Activated T-cell treated with anti-CD3 and anti-CD28 coated beads, Interleukin-2, amount 50 U/mL, for 1 hour (primary cell): Measurements from ENCODE around the gene TMPRSS13.
"Not testable (repeated sequence)": the region's sequence is repeated elsewhere in the genome, so short reads cannot be mapped to it uniquely, and the experiment has no call there.

Experiments
- DNase-seq: peaks from one replicate; pipeline ENCODE4 v3.0.0-alpha.2; 2020

TMPRSS13 gene

DNA sequence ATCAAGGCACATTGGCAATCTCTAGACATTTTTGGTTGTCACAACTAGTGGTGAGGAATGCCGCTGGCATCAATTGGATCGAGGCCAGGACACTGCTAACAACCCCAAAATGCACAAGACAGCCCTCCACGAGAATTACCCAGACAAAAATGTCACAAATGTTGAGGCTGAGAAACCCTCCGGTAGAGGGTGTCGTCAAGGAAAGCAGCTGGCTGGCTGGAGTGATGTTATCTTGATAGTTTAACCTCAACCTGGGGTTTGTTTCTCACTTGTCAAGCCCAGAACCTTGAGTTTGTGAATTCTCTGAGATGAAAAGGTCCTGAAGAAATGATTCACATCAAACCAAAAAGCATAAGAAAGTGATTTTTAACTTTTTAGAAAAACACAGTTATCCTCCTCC is 21.1 kb upstream of the TMPRSS13 start:
- peak; percentile 66 for DNase-seq

DNA sequence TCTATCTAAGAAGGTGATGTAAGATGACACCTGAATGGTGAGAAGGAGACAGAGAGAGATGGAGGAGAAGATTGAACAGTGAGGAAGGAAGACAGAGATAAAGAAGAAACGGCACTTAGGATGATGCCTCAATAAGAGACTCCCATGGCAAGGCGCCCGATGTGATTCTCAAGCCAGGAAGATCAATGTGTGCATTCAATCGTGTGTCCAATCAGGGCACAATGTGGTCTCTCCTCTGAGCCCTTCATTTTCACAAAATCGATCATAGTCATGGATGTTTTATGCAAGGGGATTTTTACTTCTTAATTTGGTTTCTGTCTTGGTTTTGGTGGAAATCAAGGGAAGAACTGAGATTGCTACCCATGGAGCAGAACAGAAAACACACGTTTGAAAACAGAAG is 19.9 kb upstream of the TMPRSS13 start:
- DNase-seq, result no peak

DNA sequence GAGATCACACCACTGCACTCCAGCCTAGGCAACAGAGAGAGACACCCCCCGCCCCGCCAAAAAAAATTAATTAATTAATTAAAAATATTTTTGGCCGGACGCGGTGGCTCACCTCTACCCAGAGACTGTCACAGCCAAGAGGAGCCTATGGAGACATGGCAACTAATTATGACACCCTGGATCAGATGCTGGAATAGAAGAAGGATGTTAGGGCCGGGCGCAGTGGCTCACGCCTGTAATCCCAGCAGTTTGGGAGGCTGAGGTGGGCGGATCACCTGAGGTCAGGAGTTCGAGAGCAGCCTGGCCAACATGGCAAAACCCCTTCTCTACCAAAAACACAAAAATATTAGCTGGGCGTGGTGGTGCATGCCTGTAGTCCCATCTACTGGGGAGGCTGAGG is 19.3 kb upstream of the TMPRSS13 start:
- DNase-seq, result not testable (repeated sequence)

DNA sequence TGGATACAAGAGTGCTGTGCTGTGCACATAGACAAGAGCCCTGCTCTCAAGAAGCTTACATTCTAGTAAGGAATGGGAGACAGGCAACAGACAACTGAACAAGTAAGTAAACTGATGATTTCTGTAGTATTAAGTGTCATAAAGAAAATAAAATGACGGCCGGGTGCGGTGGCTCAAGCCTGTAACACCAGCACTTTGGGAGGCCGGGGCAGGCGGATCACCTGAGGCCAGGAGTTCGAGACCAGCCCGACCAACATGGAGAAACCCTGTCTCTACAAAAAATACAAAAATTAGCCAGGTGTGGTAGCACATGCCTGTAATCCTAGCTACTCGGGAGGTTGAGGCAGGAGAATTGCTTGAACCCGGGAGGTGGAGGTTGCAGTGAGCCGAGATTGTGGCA is 18.5 kb upstream of the TMPRSS13 start:
- DNase-seq, result not testable (repeated sequence)

DNA sequence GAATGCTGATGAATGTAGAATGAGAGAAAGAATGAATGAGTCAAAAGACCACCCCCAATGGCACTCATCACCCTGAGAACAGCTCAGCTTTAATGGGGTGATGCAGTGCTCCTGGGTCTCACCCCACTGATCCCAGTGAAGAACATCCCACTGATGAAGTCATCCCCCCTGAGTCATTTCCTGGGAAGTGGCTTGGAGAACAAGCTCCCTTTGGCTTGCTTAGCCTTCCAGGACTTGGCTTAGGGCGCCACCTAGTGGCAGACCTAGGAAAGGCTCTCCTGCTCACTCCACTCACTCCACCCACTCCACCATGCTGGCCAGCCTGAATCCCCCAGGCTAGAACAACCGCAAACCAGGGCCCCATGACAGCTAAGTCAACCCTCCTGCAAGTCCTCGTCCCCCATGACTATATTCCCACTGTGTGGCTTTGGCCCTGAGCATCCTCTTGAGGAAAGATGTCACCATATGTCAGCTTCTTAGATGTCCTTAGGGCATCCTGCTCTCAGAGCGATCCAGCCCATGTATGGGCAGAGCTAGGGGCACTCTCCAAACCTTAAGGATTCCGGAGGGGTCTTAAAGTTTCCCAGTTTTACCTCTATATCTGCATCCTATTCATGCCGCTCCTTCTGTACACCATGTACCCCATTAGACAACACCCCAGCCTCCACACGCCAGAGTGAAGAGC is 17.8 kb upstream of the TMPRSS13 start:
- peak; percentile 85 for DNase-seq

DNA sequence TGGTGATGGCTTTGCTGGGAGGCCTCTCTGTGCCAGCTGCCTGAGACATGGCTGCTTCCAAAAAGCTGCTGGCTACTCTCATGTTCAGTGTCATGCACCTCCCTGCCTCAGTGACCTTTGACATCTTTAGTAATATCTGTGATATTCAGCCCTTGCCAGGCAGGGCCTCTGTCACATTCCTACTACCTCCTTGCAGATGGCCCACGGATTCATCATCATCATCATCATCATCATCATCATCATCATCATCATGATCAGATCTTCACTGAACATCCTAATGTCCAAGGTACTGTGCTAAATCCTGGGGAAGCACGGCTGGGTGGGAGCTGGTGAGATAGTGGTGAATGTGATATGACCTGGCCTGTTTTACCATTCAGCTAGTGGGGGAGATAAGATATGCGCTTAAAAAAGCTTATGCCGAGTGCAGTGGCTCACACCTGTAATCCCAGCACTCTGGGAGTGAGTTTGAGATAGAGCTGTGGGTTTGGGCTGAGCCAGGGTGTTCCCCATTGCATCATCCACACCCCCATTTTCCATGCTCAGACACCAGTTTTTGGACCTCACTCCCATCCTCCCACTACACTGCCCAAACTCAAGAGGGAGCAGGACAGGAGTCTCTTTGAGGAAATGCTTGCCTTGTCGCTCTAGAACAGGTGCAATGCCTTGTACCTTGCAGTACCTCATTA is 17.1 kb upstream of the TMPRSS13 start:
- DNase-seq, result no peak

DNA sequence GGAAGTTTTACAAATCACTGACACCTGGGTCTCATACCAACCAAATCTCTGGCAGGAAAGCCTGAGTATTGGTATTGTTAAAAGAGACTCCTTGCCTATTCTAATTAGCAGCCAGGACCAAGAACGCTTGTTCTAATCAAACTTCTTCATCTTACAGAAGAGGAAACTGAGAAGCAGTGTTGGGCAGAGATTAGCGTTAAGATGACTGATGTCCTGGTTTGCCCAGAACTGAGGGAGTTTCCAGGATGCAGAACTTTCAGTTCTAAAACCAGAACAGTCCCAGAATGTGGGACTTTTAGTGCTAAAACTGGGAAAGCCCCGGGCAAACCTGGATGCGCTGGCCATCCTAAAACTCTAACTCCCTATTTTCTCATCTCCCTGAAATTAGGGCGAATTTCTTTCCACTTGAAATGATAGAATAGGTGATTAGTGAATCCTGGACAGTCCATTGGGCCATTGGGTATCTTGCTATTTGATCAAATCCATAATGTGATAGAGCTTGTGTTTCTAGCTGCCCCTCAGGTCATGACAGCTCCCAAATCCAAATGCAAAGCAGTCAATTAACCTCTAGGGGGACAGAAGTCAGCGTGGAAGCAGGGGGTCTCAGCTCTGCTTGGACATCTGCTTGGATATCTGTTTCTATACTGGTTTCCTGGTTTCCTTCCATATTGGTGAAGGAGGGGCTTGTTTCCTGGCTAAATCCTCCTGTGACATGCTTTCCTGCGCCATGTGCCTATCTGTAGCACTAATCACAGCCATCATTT is 16.0 kb upstream of the TMPRSS13 start:
- DNase-seq, result no peak

DNA sequence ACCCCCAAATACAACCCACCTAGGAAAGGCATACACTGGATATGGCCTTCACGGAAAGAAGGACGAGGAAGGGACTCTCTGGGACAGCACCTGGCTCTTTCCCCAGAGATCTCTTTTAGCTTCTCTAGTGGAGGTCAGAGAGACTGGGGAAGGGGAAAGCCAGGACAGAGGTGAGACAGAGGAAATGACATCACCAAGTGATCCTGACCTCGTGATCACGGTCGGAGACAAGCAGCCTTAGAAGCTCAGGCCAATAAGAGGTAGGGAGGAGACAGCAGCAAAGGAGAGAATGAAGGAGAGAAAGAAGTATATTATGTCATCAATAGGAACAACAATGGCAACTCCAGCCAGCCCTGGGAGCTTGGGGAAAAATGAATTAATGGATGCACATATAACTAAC is 15.4 kb upstream of the TMPRSS13 start:
- no peak for DNase-seq

DNA sequence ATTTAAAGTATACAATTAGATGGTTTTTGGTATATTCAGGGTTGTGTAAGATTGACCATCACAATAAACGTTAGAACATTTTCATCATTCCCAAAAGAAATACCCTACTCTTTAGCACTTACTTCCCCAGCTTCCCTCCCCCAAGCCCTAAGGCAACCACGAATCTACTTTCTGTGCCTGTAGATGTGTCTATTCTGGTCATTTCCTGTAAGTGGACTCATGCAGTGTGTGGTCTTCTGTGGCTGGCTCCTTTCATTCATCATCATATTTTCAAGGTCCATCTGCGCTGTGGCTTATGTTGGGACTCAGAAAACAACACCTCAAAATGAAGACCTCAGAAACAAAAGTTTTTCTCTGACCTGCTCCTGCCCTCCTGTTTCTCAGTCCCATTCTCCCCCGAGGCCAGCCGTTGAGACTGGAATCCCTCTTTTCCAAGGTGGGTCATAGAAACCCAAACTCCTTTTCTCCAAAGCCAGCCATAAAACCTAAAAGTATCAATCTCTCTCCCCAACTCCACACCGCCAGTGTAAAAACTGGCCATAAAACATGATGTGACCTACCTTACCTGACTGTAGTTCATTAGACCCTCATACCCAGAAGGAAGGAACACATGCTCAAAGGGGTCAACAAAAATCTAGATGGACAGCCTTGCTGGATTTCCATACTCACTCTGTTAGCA is 12.9 kb upstream of the TMPRSS13 start:
- DNase-seq, result no peak

DNA sequence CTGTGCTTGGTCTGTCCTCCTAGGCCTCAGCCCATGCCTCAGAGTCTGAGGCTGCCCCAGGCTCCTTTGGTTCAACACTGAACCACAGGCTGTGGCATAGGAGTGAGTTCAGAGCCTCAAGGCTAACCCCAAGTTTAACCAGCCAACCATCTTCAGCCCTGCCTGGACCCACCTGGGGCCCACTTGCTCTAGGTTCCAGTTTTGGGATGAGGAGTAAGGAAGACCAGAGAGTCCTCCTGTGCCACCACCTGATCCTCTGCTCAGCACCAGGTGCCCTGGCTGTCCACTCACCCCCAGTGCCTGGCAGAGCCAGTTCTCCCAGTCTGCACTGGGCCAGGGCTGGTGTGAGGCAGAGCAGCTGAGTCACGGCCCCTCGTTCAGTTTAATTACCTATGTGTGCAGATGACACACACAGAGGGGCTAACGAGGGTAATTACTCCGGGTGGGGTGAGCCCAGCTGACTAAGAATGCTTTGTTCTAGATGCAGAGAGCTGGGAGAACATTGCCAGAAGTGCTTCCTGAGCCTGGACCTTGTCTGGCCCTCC is 12.0 kb upstream of the TMPRSS13 start:
- DNase-seq, result no peak

DNA sequence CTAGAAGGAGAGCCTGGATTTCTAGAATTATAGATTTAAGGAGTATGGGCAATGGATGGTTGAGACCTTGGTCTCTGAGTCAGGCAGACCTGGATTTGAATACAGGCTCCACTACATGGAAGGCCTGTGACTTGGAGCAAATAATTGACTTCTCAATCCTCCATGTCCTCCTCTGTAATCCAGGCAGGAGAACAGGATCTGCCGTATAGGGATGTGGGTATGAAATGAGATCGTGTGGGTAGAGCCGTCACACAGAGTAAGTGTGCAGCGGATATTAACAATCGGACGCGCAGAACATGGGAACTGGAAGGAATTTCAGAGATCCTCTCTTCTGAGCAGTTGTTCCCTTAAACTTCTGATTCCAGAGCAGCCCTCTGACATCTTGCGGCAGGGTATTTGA is 11.5 kb upstream of the TMPRSS13 start:
- no peak for DNase-seq

DNA sequence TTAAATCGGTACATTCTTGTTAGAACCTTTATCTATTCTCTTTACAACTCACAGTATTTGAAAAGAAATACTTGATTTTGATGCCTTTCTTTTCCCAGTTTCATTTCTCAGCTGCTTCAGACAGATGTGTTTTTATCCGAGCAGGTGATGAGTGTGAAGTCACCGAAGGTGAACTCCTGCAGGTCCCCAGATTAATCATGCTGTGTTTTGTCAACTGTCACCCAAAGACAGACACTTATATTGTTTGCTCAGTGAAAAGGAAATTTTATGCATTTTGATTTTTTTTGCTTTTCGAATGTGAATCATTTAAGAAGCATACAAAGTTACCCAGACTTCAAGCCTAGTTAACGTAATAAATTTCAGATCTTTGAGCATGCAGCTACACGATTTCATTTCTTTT is 7.8 kb upstream of the TMPRSS13 start:
- DNase-seq, result no peak

DNA sequence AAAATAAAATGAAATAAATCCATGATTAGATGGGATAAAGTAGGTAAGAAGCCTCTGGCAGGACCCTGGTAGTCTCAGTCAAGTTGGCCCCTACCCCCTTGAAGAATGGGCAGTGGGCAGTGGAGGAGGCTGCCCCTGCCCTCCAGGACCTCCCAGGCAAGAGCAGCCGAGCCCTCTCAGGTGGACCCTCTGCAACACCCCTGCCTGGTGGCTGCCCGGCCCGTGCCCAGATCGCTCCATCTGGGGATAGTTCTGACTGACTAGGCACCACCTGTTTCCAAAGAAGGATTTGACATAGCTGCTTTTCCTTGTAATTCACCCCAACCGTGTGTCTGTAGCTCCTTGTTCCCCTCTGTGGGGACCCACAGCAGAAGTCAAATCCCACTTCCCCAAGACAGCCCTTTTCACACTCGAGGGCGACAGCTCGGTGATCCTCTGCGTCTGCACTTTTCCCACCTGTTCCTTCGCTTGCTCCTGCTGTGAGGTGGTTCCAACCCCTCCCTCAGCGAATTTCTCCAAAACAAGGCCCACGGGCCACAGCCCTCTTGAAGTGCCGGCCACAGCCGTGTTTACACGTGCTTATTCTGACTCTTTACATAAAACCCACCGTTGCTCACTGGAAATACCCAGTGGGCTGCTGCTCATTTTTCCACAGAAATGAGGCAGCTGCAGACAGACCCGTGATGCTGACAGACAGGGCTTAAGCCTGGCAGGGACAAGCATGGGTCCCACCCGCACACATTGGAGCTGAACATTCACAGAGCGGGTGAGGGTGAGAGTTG is 5.5 kb upstream of the TMPRSS13 start:
- DNase-seq, result peak; percentile 4

DNA sequence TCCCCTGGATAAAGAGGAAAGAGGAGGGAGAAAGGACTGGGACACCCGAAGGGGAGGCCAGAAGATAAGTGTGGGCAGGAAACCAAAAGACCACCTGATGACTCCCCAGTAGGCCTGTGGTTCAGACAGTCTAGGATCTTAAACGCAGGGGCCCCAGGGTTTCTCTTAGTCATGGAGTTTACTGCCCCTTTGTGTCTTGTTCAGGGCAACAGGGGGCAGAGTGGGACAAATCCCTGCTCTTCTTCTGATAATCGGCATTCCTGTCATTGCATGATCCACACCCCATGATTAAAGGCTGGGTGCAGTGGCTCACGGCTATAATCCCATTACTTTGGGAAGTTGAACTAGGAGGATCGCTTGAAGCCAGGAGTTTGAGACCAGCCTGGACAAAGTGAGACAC is 4.7 kb upstream of the TMPRSS13 start:
- peak; percentile 2 for DNase-seq

DNA sequence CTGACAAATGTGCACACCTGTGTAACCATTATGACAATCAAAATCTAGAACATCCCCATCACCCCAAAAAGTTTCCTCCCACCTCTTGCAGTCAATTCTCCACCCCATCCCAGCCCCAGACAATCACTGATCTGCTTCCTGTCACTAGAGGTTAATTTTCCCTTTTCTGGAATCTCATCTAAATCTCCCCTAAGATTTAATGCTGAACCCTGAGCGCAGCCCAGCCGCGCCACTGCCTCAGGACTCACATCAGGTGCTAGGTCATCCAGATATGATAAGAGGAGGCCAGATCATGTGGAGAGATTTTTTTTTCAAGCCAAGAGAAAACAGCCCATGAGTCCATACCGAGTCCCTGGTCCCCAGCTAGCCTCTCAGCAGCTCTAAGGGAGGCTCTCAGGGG is 4.3 kb upstream of the TMPRSS13 start:
- peak; percentile 3 for DNase-seq

DNA sequence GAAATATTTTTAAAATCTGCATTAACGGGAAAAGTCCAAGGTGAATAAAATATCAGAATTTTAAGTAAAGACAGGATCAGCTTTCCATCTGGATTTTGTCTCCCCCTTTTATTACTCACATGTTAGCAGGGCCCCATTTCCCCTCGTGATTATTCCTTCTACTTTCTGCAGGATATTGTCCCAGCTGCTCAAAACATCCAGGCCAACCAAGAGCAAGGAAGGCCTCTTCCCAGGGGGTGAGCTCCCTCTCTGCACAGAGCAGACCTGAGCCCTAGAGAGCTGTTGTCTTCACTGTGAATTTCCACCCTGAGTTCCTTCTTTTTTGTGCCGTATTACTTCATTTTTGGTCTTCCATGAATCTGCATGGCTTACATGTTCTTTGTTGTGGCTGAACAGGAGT is 3.7 kb upstream of the TMPRSS13 start:
- DNase-seq, result no peak

DNA sequence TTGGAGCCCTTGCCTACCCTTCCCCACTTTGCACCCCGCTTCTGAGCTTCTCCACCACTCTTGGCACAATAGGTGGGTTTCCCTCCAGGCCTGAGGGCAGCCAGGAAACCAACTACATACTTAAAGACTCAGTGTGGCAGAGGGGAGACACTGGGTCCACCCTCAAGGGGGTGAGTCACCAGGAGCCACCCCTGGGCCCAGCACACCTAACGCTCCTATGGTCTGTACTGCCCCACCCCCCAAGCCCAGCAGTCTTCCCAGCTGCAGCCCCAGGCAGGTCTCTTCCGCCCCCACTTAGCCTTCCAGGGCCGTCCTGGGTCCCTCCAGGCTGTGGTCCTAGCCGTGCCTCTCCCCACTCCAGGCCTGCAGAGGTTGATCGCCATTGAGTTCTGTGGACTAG is 3.2 kb upstream of the TMPRSS13 start:
- DNase-seq, result no peak

DNA sequence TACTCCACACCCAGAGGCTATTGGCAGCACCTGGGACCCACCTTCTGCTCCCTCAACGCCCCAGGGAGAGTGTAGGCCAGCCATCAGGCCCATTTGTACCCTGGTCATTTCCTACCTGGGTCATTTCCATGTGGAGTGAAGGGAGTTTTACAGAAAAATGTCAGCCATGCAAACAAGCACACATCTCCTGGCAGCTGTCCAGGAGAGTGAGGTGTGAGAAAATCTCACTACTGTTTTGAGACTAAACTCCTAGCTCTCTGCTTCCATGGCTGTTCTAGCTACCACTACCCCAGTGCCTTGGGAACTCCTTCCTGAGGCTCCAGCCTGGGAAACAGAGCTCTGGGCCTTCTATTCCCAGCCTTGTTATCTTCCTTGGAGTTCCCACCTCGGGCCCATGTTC is 2.8 kb upstream of the TMPRSS13 start:
- DNase-seq, result no peak

DNA sequence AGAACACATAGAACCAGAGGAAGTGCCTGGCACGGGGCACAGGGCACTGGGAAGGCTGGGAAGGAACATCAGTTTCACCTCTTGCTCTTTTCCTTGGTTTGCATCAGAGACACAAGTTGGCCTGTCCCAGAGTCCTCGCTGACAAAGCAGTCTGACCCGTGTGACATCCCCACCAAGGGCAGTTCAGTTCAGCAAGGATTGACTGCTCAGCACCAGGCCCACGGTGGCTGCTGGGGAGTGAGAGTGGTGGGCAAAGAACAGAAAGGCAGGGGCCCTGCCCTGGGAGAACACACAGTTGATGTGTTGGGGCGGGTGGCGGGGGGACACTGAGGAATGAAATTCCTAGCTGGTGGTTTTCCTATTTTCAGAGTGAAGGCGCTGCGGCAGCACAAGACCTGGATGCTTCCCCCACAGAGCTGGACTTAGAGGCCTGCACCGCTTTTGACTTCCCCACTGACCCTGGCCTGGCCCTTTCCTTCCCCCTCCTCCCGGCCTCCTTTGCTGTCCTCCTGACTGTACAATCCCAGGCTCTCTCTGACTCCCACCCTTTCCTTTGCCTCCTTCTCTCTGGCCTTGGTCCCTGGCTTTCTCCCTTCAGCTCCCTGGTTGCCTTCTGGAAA is 2.2 kb upstream of the TMPRSS13 start:
- DNase-seq, result no peak

DNA sequence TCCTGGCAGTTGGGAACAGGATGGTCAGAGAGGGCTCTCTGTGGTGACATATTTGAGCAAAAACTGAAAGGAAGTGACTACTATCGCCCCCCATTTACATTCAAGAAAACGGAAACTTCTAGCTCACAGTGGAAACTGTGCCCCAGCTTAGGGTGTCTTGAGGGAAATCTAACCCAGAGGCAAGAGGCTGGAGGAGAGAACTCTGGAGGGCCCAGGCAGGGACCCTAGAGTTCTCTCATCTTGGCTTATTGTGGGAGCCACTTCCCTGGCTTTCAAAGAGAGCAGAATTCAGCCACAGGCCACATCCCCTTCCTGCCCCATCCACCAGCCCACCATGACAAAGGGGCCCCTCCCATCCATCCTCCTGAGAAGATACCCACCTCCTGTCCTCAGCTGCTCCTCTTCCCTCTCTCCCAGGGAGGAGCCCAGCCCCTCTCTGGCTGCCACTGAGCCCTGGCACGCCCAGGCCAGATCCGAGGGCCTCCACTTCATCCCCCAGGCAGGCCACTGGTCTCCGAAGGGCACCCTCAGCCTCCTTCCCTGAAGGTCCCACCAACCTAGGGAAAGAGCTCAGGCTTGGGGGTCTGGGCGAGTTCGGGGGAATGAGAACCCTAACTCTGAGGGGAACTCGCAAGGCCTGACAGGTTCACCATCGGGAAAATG is 1.6 kb upstream of the TMPRSS13 start:
- DNase-seq, result no peak

DNA sequence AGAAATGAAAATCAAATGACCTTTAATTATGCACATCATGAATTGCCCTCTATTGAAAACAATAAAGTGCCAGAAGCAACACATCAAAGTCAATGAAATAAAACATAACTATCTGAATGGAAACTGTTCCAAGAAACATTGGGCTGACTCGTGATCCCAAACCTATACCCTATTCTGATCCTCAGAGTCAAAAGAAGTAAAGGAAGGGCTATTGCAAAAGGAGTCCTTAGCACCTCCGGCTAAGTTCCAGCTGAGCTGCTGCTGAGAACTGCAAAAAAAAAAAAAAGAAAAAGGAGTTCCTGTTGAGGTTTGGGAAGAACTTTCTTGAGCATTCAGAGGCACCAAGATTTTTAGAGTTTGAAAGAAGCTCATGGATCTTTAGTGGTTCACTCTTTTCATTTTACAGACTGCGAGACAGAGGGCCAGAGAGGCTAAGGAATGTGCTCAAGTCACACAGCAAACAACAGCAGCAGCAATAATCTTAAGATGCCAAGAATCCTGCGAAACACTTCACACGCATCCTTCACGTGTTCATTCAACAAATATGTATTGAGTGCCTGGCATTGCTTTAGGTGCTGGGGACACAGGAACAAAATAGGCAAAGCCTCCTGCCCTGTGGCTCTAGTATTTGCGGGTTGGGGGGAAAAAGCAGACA is 841 bp upstream of the TMPRSS13 start:
- no peak for DNase-seq
